B cell (primary cell): Measurements from ENCODE around the gene MCM10. TPM values are rescaled to one million over a fixed set of nuclear protein-coding genes. Genes with fewer than 3 reads are reported as not detected.

Experiments used
- ATAC-seq: fragments of 200-7000 bp; cut with Tn5 transposase; one replicate; pipeline ENCODE4 v1.10.0; 2021; ENCODE audit warnings: low read depth, mild to moderate bottlenecking, moderate number of reproducible peaks, moderate library complexity
- CTCF ChIA-PET: fragments of 350-600 bp; sonication (Branson Sonifier 250); formaldehyde crosslinking; loops from one replicate; lab custom pipeline; 2021; ENCODE audit warnings: antibody characterized with exemption, inconsistent platforms; lab: Charles Lee
- POLR2A ChIA-PET: fragments of 350-600 bp; sonication (Branson Sonifier 250); formaldehyde crosslinking; loops from one replicate; lab custom pipeline; 2021; ENCODE audit warnings: antibody characterized with exemption; lab: Charles Lee
- DNase-seq: peaks from one replicate; pipeline ENCODE4 v3.0.0; 2013
- H2AFZ ChIP-seq: 2 replicates; pipeline ENCODE4 v1.6.1; 2012; ENCODE audit warnings: mild to moderate bottlenecking, low read depth, low read length; ENCODE audit not compliant: insufficient read depth, poor library complexity, severe bottlenecking
- H3K27ac ChIP-seq, 2 donors: 1 replicate in 1 of 2; 2 replicates in 1 of 2; pipeline ENCODE4 v1.5.1; 2012 to 2013; ENCODE audit warnings: low read length in 2 of 2, mild to moderate bottlenecking in 2 of 2, moderate library complexity in 1 of 2
- H3K27me3 ChIP-seq, 4 experiments: fragments of 200-600 bp in 1 of 4; sonication (generic) in 1 of 4; replicated peaks in 1 of 4; 1 replicate in 2 of 4; 2 replicates in 2 of 4; pipeline versions ENCODE4 v1.6.1 to v1.7.0; 2013 to 2016; ENCODE audit warnings: low read length in 3 of 4, mild to moderate bottlenecking in 2 of 4, mixed read lengths in 1 of 4, moderate library complexity in 1 of 4; ENCODE audit not compliant: insufficient read depth in 4 of 4, control insufficient read depth in 3 of 4; ENCODE audit errors: control extremely low read depth in 1 of 4
- H3K36me3 ChIP-seq, 2 experiments: replicated peaks in 1 of 2; 1 replicate in 1 of 2; 2 replicates in 1 of 2; pipeline versions ENCODE4 v1.6.1 to v1.7.1; 2013; ENCODE audit warnings: low read length in 1 of 2; ENCODE audit not compliant: insufficient read depth in 2 of 2, control insufficient read depth in 1 of 2; ENCODE audit errors: control extremely low read depth in 1 of 2, extremely low read depth in 1 of 2
- H3K4me1 ChIP-seq, 2 donors: fragments of 200-600 bp in 1 of 2; sonication (generic) in 1 of 2; 1 replicate in 1 of 2; 2 replicates in 1 of 2; pipeline versions ENCODE4 v1.5.1 to v1.6.1; 2013 to 2017; ENCODE audit warnings: low read length in 2 of 2; ENCODE audit not compliant: control insufficient read depth in 2 of 2, insufficient read depth in 2 of 2
- H3K4me2 ChIP-seq: replicated peaks from 2 replicates; pipeline ENCODE3; 2012; ENCODE audit warnings: mild to moderate bottlenecking, low read depth, low read length; ENCODE audit not compliant: poor library complexity, severe bottlenecking
- H3K4me3 ChIP-seq, 5 experiments: fragments of 200-600 bp in 1 of 5; sonication (generic) in 1 of 5; 1 replicate in 3 of 5; 2 replicates in 2 of 5; pipeline versions ENCODE4 v1.5.1 to v1.7.0; 2011 to 2016; ENCODE audit warnings: low read length in 4 of 5, mild to moderate bottlenecking in 4 of 5, low read depth in 2 of 5, control low read depth in 1 of 5, moderate library complexity in 1 of 5; ENCODE audit not compliant: insufficient read depth in 1 of 5; ENCODE audit errors: control extremely low read depth in 1 of 5, extremely low read depth in 1 of 5
- H3K79me2 ChIP-seq: fragments of 200-600 bp; sonication (generic); one replicate; pipeline ENCODE4 v1.6.0; 2016; ENCODE audit warnings: low read length; ENCODE audit not compliant: control insufficient read depth, insufficient read depth
- H3K9ac ChIP-seq: fragments of 200-600 bp; sonication (generic); 2 replicates; pipeline ENCODE4 v1.6.1; 2017; ENCODE audit warnings: mild to moderate bottlenecking, low read length, moderate library complexity
- H3K9me3 ChIP-seq, 3 donors: one replicate each; pipeline versions ENCODE4 v1.6.1 to v1.7.1; 2013; ENCODE audit warnings: low read length in 2 of 3; ENCODE audit not compliant: control insufficient read depth in 2 of 3, insufficient read depth in 1 of 3; ENCODE audit errors: control extremely low read depth in 1 of 3
- H4K20me1 ChIP-seq: 2 replicates; pipeline ENCODE4 v1.6.0; 2012; ENCODE audit warnings: mild to moderate bottlenecking, low read length; ENCODE audit not compliant: insufficient read depth, control insufficient read depth, poor library complexity, severe bottlenecking
- H3K27ac Mint-ChIP-seq: one replicate; pipeline ENCODE4 v1.8.0; 2021; ENCODE audit warnings: mixed read lengths
- H3K27me3 Mint-ChIP-seq: one replicate; pipeline ENCODE4 v1.8.0; 2021; ENCODE audit warnings: mixed read lengths
- H3K4me1 Mint-ChIP-seq: one replicate; pipeline ENCODE4 v1.8.0; 2021; ENCODE audit warnings: mixed read lengths
- H3K4me3 Mint-ChIP-seq: one replicate; pipeline ENCODE4 v1.8.0; 2021; ENCODE audit warnings: mixed read lengths
- H3K9me3 Mint-ChIP-seq: one replicate; pipeline ENCODE4 v1.8.0; 2022; ENCODE audit warnings: mixed read lengths; ENCODE audit not compliant: insufficient read depth
- CTCF ChIP-seq: fragments of 200-600 bp; IDR thresholded peaks from one replicate; pipeline ENCODE4 v1.8.0; 2022; ENCODE audit warnings: antibody characterized with exemption, mild to moderate bottlenecking
- EZH2 ChIP-seq: IDR thresholded peaks from 2 replicates; pipeline ENCODE4 v1.6.1; 2012; ENCODE audit warnings: borderline replicate concordance, low read depth, mild to moderate bottlenecking, moderate library complexity, low read length; ENCODE audit not compliant: insufficient read depth, poor library complexity, severe bottlenecking
- WGBS: methylation state at CpG from one replicate; pipeline ENCODE4 v1.1.5; 2013; ENCODE audit warnings: missing lambda C conversion rate; ENCODE audit not compliant: insufficient coverage; 5-methylcytosine and 5-hydroxymethylcytosine counted together
- intact Hi-C: fragments of 100-400 bp; cut with micrococcal nuclease; formaldehyde crosslinking; loops from one replicate; pipeline ENCODE4 v1.10.0; 2022
- polyA plus RNA-seq: library from polyadenylated mRNA; depleted of rRNA; stranded (reverse); fragments of >200 nt; gene quantifications from 2 replicates; pipeline ENCODE4 v1.2.3, GENCODE V29; 2012
- total RNA-seq, 2 donors: library from RNA; stranded (reverse); fragments of 120-200 nt in 1 of 2; gene quantifications; 1 replicate in 1 of 2; 2 replicates in 1 of 2; pipeline versions ENCODE4 v1.2.3 to v1.2.4, GENCODE V29; 2013 to 2022

Gene MCM10
- total and polyA plus RNA-seq, 2 donors (not counting 1 experiment from before 2014, with no cell fraction given): 0.42 to 0.88 TPM

- Histone ChIP-seq H3K9ac (no peak overlapping the region), H3K9me3 (no peaks in the 10 kb centered on the region), H3K79me2 (no peaks in the 10 kb centered on the region), H3K27me3 (no peaks in the 10 kb centered on the region), H4K20me1 (no peaks in the 10 kb centered on the region), H3K4me3 (no peak overlapping the region), H3K36me3 (no peaks in the 10 kb centered on the region), H3K4me2 (no peak overlapping the region), H2AFZ (no peak overlapping the region), H3K27ac (no peak overlapping the region), H3K4me1 (no peaks in the 10 kb centered on the region)
- no peak for ATAC-seq
- WGBS: 97% methylated on average over 6 of the region's 6 CpGs
- H3K4me3 Mint-ChIP-seq: no peak overlapping the region
- H3K9me3 Mint-ChIP-seq: no peaks in the 10 kb centered on the region
- ChIA-PET CTCF (no interaction called here), POLR2A (no interaction called here)
- DNase-seq: no peak
- no peaks in the 10 kb centered on the region for H3K27me3 Mint-ChIP-seq
- intact Hi-C loops: no loop called here
- TF ChIP-seq EZH2 (no peak), CTCF (no peak)
- no peaks in the 10 kb centered on the region for H3K4me1 Mint-ChIP-seq
- H3K27ac Mint-ChIP-seq: no peak overlapping the region
These were observed 60.8 kb downstream of the MCM10 start for GRCh38 chr10:13222151-13222550.

- H3K79me2 ChIP-seq: no peaks in the 10 kb centered on the region
- H3K4me2 ChIP-seq: no peak overlapping the region
- H4K20me1 ChIP-seq: no peaks in the 10 kb centered on the region
- 100% methylated on average over 1 of the region's 7 CpGs for WGBS
- POLR2A ChIA-PET: no interaction called here
- CTCF ChIA-PET: no interaction called here
- TF ChIP-seq CTCF (no peak), EZH2 (no peak)
- no peaks in the 10 kb centered on the region for H3K9me3 ChIP-seq
- Mint-ChIP-seq H3K27me3 (no peaks in the 10 kb centered on the region), H3K27ac (no peak overlapping the region), H3K4me1 (no peaks in the 10 kb centered on the region), H3K4me3 (no peak overlapping the region), H3K9me3 (no peaks in the 10 kb centered on the region)
- intact Hi-C loops: no loop called here
- no peak overlapping the region for H3K4me3 ChIP-seq
- ATAC-seq (no peak), DNase-seq (no peak)
- H3K27me3 ChIP-seq: no peaks in the 10 kb centered on the region
- no peaks in the 10 kb centered on the region for H3K36me3 ChIP-seq
- H3K9ac ChIP-seq: no peak overlapping the region
- H2AFZ ChIP-seq: no peak overlapping the region
- H3K4me1 ChIP-seq: no peaks in the 10 kb centered on the region
- no peak overlapping the region for H3K27ac ChIP-seq
These were observed 61.2 kb downstream of the MCM10 start for GRCh38 chr10:13222566-13222965.
